Measurements from ENCODE around the gene NOS1AP.
"Not testable (repeated sequence)": the region's sequence is repeated elsewhere in the genome, so short reads cannot be mapped to it uniquely, and the experiment has no call there.

Gene NOS1AP

GRCh38 chr1:162040657-162041056 lies 28.8 kb upstream of the NOS1AP start:
- H3K27me3 Mint-ChIP-seq (ENCODE audit: low read depth): peaks cover 16% of the 10 kb centered on the region
- H3K4me3 Mint-ChIP-seq: no peak overlapping the region
- no peaks in the 10 kb centered on the region for H3K36me3 Mint-ChIP-seq (ENCODE audit: low read depth)
- TF ChIP-seq CTCF (IDR thresholded peaks at IDR 0.05; ENCODE audit: unreplicated experiment in 3 of 3): peak in 2 of 3 experiments; percentile 18 to 34
- H3K27ac Mint-ChIP-seq: no peak overlapping the region
- peaks cover 5% of the 10 kb centered on the region for H3K9me3 Mint-ChIP-seq
- H3K4me1 Mint-ChIP-seq: peaks cover 5% of the 10 kb centered on the region

- Mint-ChIP-seq H3K27me3 (ENCODE audit: low read depth) (peaks cover 16% of the 10 kb centered on the region), H3K4me3 (no peak overlapping the region), H3K9me3 (peaks cover 5% of the 10 kb centered on the region), H3K27ac (no peak overlapping the region), H3K36me3 (ENCODE audit: low read depth) (no peaks in the 10 kb centered on the region), H3K4me1 (peaks cover under 1% of the 10 kb centered on the region)
- TF ChIP-seq CTCF (IDR thresholded peaks at IDR 0.05; ENCODE audit: unreplicated experiment in 3 of 3): no peak
Observed at GRCh38 chr1:162042361-162042760, 27.1 kb upstream of the NOS1AP start.

GRCh38 chr1:162046921-162047320 lies 22.6 kb upstream of the NOS1AP start:
- Mint-ChIP-seq H3K4me1 (no peaks in the 10 kb centered on the region), H3K4me3 (no peak overlapping the region), H3K36me3 (ENCODE audit: low read depth) (no peaks in the 10 kb centered on the region), H3K27ac (no peak overlapping the region), H3K27me3 (ENCODE audit: low read depth) (peaks cover 8% of the 10 kb centered on the region), H3K9me3 (peaks cover 4% of the 10 kb centered on the region)
- no peak for TF ChIP-seq CTCF (IDR thresholded peaks at IDR 0.05; ENCODE audit: unreplicated experiment in 3 of 3)

- H3K4me3 Mint-ChIP-seq; H3K9me3 Mint-ChIP-seq; H3K4me1 Mint-ChIP-seq; H3K27me3 Mint-ChIP-seq (ENCODE audit: low read depth); H3K36me3 Mint-ChIP-seq (ENCODE audit: low read depth); H3K27ac Mint-ChIP-seq: not testable (repeated sequence)
Observed at GRCh38 chr1:162053949-162054348, 15.5 kb upstream of the NOS1AP start.

- Mint-ChIP-seq H3K36me3 (ENCODE audit: low read depth) (no peaks in the 10 kb centered on the region), H3K27ac (no peak overlapping the region), H3K4me1 (no peaks in the 10 kb centered on the region), H3K9me3 (no peaks in the 10 kb centered on the region), H3K27me3 (ENCODE audit: low read depth) (no peaks in the 10 kb centered on the region), H3K4me3 (no peak overlapping the region)
- TF ChIP-seq CTCF (IDR thresholded peaks at IDR 0.05; ENCODE audit: unreplicated experiment in 3 of 3): no peak
Observed at GRCh38 chr1:162055062-162055461, 14.4 kb upstream of the NOS1AP start.

GRCh38 chr1:162056043-162056442 lies 13.4 kb upstream of the NOS1AP start:
- Mint-ChIP-seq H3K9me3 (no peaks in the 10 kb centered on the region), H3K36me3 (ENCODE audit: low read depth) (no peaks in the 10 kb centered on the region), H3K4me3 (no peak overlapping the region), H3K27me3 (ENCODE audit: low read depth) (no peaks in the 10 kb centered on the region), H3K27ac (no peak overlapping the region), H3K4me1 (no peaks in the 10 kb centered on the region)
- peak; percentile 90 to 92 (median 92) for TF ChIP-seq CTCF (IDR thresholded peaks at IDR 0.05; ENCODE audit: unreplicated experiment in 3 of 3)

All from nephron (organoid).